ENCODE measurements around the gene DERA. TPM values are rescaled to one million over a fixed set of nuclear protein-coding genes. Genes with fewer than 3 reads are reported as not detected.
A peak's percentile ranks its signal among the peaks of the same experiment; 100 is the strongest.

Gene DERA
- total RNA-seq, 1 donor from 2014 or later = 5.6 TPM

DNA sequence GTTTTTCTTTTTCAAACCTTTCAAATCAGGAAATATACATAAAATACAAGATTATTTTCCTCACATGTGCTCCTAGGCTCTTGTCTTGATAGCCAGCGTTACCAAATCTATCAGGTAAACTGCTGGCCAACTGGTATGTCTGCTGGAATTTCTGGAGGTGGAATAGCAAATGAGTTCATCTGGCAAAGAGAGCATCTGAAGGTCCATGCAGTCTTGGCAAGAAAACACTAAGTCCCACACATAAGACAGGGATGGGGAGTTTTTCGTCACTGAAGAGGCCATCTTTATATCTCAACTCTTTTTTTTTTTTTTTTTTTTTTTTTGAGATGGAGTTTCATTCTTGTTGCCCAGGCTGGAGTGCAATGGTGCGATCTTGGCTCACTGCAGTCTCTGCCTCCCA, 60.1 kb downstream of the DERA start:
- intact Hi-C loops (cut with DNase I) = no loop called here
- Histone ChIP-seq H3K36me3 (peaks cover 2 to 5% of the 10 kb centered on the region in 2 donors), H3K27me3 (no peaks in the 10 kb centered on the region), H3K27ac (no peak overlapping the region), H3K9me3 (no peaks in the 10 kb centered on the region), H3K4me3 (no peak overlapping the region), H3K4me1 (no peaks in the 10 kb centered on the region)
- no peak for DNase-seq (ENCODE audit: low spot score in 2 of 2)
- TF ChIP-seq, protein P1, sequence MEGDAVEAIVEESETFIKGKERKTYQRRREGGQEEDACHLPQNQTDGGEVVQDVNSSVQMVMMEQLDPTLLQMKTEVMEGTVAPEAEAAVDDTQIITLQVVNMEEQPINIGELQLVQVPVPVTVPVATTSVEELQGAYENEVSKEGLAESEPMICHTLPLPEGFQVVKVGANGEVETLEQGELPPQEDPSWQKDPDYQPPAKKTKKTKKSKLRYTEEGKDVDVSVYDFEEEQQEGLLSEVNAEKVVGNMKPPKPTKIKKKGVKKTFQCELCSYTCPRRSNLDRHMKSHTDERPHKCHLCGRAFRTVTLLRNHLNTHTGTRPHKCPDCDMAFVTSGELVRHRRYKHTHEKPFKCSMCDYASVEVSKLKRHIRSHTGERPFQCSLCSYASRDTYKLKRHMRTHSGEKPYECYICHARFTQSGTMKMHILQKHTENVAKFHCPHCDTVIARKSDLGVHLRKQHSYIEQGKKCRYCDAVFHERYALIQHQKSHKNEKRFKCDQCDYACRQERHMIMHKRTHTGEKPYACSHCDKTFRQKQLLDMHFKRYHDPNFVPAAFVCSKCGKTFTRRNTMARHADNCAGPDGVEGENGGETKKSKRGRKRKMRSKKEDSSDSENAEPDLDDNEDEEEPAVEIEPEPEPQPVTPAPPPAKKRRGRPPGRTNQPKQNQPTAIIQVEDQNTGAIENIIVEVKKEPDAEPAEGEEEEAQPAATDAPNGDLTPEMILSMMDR (IDR thresholded peaks at IDR 0.05) = no peak

GRCh38 chr12:15972894-15973293, 61.8 kb downstream of the DERA start:
- TF ChIP-seq, protein P1 (IDR thresholded peaks at IDR 0.05) = no peak
- Histone ChIP-seq H3K9me3 (no peaks in the 10 kb centered on the region), H3K27ac (no peak overlapping the region), H3K4me1 (no peaks in the 10 kb centered on the region), H3K4me3 (no peak overlapping the region), H3K36me3 (peaks cover 2 to 5% of the 10 kb centered on the region in 2 donors), H3K27me3 (no peaks in the 10 kb centered on the region)
- no peak for DNase-seq (ENCODE audit: low spot score in 2 of 2)
- intact Hi-C loops (cut with DNase I) = no loop called here

DNA sequence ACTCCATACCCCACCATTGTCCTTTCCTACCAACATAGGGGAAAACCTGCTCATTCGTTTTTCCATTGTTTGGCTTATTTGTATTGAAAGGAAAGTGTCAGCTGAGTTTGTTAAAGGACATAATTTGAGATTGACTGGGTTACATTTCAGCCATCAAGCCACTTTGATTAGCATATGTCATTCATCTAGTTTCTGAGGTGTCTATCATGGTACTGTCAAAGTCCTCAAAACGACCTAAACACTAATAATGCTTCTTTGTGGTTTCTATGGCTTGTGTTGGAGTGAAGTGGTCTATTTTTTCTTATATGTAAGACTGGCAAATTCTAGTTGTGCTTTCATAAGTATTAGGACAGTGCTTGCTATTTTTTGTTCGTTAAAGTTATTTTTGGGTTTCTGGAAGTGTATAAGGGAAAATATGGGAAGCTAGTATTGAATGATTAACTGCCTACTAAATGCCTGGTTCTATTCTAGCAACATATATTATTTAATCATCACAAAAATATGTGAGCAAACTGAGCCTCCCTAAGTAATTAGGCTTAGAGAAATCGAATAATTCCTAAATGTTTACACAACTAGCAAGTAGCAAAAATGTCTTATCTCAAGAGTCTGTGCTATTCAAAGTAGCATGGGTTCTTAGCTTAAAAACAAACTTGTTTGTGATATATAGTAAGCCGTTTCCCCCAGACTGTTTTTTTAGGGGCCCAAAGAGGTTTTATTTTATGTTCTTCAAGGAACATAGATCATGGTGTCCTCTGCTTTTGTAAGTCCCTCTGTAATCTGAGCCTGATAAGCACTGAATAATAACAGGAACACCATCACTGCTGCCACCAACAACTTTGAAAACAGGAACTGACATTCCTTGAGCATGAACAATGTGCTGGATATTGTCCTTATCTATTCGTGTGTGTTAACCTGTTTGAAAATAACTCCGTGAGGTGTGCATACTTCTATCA, 67.1 kb downstream of the DERA start:
- intact Hi-C loops (cut with DNase I) = no loop called here
- Histone ChIP-seq H3K27ac (peak overlapping the region; percentile 38 to 79), H3K4me3 (no peak overlapping the region)

DNA sequence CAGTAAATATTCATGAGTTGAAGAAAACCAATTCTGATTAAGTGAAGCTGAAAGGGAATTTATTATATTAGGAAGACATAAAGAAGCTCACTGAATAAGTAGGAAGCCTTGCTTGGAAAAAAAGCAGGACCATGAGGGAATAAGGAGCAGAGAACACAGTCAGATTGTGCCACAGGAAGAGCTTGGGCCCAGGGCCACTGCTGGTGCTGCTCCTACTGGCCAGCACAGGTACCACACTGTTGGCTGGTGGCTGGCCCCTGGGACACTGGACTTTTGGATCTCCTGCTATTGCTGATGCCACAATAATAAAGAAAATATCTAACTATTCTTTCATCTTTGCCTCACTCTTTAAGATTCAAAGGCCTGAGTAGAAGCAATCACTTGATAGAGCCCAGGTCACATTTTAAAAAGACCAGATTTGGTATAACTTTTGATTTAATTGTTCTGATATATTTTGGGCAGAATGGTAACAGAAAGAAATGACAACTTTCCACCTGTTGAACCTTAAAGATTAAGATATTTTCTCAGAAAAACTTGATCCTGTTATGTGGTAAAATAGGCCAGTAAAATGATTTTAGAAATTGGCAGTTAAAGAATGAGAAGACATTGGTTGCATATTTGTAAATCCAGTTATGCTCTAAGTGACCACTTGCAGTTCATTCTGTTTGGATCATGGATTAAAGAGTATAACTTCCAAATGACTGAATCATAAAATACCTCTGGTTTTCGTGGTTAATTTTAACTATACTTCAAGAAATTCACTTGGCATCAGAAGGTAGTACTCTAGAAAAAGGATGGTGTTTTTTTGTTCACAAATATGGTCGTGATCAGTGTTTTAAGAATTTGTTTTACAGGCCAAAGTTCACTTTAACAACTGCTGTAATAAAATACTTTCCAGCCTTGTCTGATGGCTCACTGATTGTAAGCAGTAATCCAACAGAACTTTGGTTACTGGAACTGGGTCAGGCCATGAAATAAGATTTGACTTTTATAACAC, 68.3 kb downstream of the DERA start:
- Histone ChIP-seq H3K27ac (peak overlapping the region; percentile 69 to 79), H3K36me3 (no peaks in the 10 kb centered on the region), H3K27me3 (no peaks in the 10 kb centered on the region), H3K4me3 (no peak overlapping the region), H3K4me1 (peaks cover 0 to 31% of the 10 kb centered on the region in 2 donors), H3K9me3 (no peaks in the 10 kb centered on the region)
- intact Hi-C loops (cut with DNase I) = loop anchor here (10.0 kb wide), 1 partner anchor 385 kb away; no protein-coding TSS in a partner anchor
- TF ChIP-seq, protein P1 (IDR thresholded peaks at IDR 0.05) = peak; percentile 10 to 49 (median 39)
- DNase-seq (ENCODE audit: low spot score in 2 of 2) = no peak

More for the DNA sequence above, 67.1 kb downstream of the DERA start:
- TF ChIP-seq, protein P1 (IDR thresholded peaks at IDR 0.05) = no peak
- no peaks in the 10 kb centered on the region for H3K27me3 ChIP-seq
- no peaks in the 10 kb centered on the region for H3K9me3 ChIP-seq
- no peaks in the 10 kb centered on the region for H3K36me3 ChIP-seq
- DNase-seq (ENCODE audit: low spot score in 2 of 2) = no peak
- H3K4me1 ChIP-seq = peaks cover 0 to 31% of the 10 kb centered on the region in 2 donors

DNA sequence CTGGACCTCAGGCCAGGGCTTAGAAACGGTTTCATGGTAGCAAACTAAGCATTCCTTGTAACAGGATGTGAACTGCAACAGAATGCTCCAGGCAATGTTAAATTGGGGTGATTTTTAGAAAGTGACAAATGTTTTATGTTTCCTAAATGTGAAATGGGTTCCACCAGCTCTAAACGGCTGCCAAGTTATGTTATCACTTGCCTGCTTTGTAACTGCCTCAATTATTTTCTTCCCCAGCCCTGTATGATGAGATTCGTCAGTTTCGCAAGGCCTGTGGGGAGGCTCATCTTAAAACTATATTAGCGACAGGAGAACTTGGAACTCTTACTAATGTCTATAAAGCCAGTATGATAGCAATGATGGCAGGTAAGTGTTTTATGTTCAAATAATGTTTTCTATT, 70.9 kb downstream of the DERA start:
- no peak for DNase-seq (ENCODE audit: low spot score in 2 of 2)
- TF ChIP-seq, protein P1 (IDR thresholded peaks at IDR 0.05) = no peak
- Histone ChIP-seq H3K27ac (peak overlapping the region in 1 of 2 donors; percentile 45), H3K4me1 (peaks cover 0 to 31% of the 10 kb centered on the region in 2 donors), H3K9me3 (no peaks in the 10 kb centered on the region), H3K36me3 (no peaks in the 10 kb centered on the region), H3K27me3 (no peaks in the 10 kb centered on the region), H3K4me3 (no peak overlapping the region)
- intact Hi-C loops (cut with DNase I) = loop anchor here (10.0 kb wide), 1 partner anchor 383 kb away; no protein-coding TSS in a partner anchor

All from ascending aorta (tissue), 2 donors.